Adrenal gland (tissue), 5 donors: Measurements from ENCODE around the gene ANKRD24.

Experiments
- POLR2A ChIP-seq, 2 donors: fragments of 450-650 bp; IDR thresholded peaks; one replicate each; pipeline ENCODE4 v1.6.1; 2017; ENCODE audit warnings: antibody characterized with exemption in 2 of 2, mild to moderate bottlenecking in 2 of 2, moderate library complexity in 1 of 2
- TF ChIP-seq, protein P1 (sequence below), 6 experiments: fragments of 450-650 bp in 4 of 6; fragments of 200-600 bp in 2 of 6; sonication (generic) in 1 of 6; IDR thresholded peaks; 1 replicate in 5 of 6; 2 replicates in 1 of 6; pipeline versions ENCODE4 v1.5.1 to v1.8.0; 2016 to 2021; ENCODE audit warnings: antibody characterized with exemption in 6 of 6, mild to moderate bottlenecking in 2 of 6, moderate library complexity in 1 of 6
- donor health status: DM: no; HTN: no; CAD: no.

DNA sequence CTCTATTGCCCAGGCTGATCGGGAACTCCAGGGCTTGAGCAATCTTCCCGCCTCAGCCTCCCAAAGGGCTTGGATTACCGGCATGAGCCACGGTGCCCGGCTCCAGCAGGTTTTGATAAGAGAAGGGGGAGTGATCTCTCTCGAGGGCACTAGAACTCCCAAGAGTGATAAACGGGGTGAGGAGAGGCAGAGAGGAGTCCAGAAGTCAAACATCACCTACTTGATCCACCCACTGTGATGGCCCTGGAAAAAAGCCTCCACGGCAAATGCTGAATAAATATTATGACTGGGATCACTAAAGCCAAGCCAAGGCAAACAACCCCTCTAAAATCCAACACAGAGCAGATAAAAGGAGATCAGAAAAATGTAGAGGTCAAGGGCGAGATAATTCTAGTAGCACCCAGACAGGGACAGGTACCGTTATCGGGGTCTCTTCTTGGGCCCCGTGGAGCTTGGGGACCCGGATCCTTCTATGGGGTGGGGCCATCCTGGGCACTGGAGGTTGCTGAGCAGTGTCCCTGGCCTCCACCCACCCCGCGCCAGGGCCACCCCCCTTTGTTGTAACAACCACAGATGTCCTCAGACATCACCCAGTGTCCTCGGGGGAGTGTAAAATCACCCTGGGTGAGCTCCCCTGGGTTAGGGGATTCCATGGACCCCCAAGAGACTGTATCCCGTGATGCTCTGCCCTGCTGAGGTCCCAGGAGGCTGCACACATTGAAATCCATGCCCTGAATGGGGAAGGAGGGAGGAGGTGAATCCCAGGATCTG lies 32.8 kb upstream of the ANKRD24 start:
- TF ChIP-seq POLR2A (IDR thresholded peaks at IDR 0.05), result no peak
- TF ChIP-seq, protein P1, sequence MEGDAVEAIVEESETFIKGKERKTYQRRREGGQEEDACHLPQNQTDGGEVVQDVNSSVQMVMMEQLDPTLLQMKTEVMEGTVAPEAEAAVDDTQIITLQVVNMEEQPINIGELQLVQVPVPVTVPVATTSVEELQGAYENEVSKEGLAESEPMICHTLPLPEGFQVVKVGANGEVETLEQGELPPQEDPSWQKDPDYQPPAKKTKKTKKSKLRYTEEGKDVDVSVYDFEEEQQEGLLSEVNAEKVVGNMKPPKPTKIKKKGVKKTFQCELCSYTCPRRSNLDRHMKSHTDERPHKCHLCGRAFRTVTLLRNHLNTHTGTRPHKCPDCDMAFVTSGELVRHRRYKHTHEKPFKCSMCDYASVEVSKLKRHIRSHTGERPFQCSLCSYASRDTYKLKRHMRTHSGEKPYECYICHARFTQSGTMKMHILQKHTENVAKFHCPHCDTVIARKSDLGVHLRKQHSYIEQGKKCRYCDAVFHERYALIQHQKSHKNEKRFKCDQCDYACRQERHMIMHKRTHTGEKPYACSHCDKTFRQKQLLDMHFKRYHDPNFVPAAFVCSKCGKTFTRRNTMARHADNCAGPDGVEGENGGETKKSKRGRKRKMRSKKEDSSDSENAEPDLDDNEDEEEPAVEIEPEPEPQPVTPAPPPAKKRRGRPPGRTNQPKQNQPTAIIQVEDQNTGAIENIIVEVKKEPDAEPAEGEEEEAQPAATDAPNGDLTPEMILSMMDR (IDR thresholded peaks at IDR 0.05), result no peak
